HepG2 (cell line): Measurements from ENCODE around the gene LCN2. TPM values are rescaled to one million over a fixed set of nuclear protein-coding genes. Genes with fewer than 3 reads are reported as not detected.

Source experiments
- ATAC-seq: fragments of 200-7000 bp; cut with Tn5 transposase; 3 replicates; pipeline ENCODE4 v1.9.1; 2020; ENCODE audit warnings: mild to moderate bottlenecking, moderate library complexity
- BruUV-seq: library from RNA; stranded (reverse); fragments of 400-500 nt; replicated peaks from 2 replicates; lab custom pipeline; 2021; lab: Mats Ljungman, UMichigan
- CTCF ChIA-PET: fragments of 300-600 bp; formaldehyde crosslinking; extraction: SDS; loops from one replicate; lab custom pipeline; 2021; ENCODE audit warnings: low total read pairs, inconsistent platforms, low intra/inter-chr PET ratio; lab: Yijun Ruan, JAX
- POLR2A ChIA-PET: fragments of 350-600 bp; sonication (Branson Sonifier 250); formaldehyde crosslinking; loops from one replicate; lab custom pipeline; 2020; ENCODE audit warnings: antibody characterized with exemption, inconsistent platforms; lab: Yijun Ruan, JAX
- DNase-seq: peaks from one replicate; pipeline ENCODE4 v3.0.0-alpha.2; 2015; ENCODE audit warnings: low spot score
- FAIRE-seq: peaks from 3 replicates; lab custom pipeline; 2011; peaks lifted over from hg19 to GRCh38; lab: Jason Lieb, UNC
- H2AFZ ChIP-seq: one replicate; pipeline ENCODE4 v1.6.1; 2011; ENCODE audit warnings: low read length, inconsistent platforms
- H3K27ac ChIP-seq: fragments of 300-600 bp; 3 replicates; pipeline ENCODE4 v1.8.0; 2011; ENCODE audit warnings: mixed run types, mild to moderate bottlenecking, mixed read lengths, low read length, inconsistent platforms; ENCODE audit not compliant: insufficient read depth; ENCODE audit errors: extremely low read length
- H3K27me3 ChIP-seq, 2 experiments: fragments of 200-600 bp in 1 of 2; 2 replicates in 1 of 2; 3 replicates in 1 of 2; pipeline versions ENCODE4 v1.6.0 to v1.8.0; 2011; ENCODE audit warnings: low read length in 2 of 2, mild to moderate bottlenecking in 2 of 2, moderate library complexity in 2 of 2, inconsistent platforms in 1 of 2; ENCODE audit not compliant: insufficient read depth in 2 of 2, control insufficient read depth in 1 of 2
- H3K36me3 ChIP-seq, 2 experiments: fragments of 200-600 bp in 1 of 2; replicated peaks in 1 of 2; 2 replicates in 1 of 2; 3 replicates in 1 of 2; pipeline versions ENCODE4 v1.5.1 to v1.8.0; 2011; ENCODE audit warnings: low read length in 2 of 2, inconsistent platforms in 1 of 2; ENCODE audit not compliant: insufficient read depth in 2 of 2, control insufficient read depth in 1 of 2
- H3K4me1 ChIP-seq: 2 replicates; pipeline ENCODE4 v1.5.1; 2012; ENCODE audit warnings: low read length, inconsistent platforms; ENCODE audit not compliant: insufficient read depth
- H3K4me2 ChIP-seq: 2 replicates; pipeline ENCODE4 v1.6.0; 2011; ENCODE audit warnings: low read depth, low read length, inconsistent platforms
- H3K4me3 ChIP-seq, 3 experiments: fragments of 200-600 bp in 1 of 3; sonication (generic), shearing (Covaris generic) in 1 of 3; replicated peaks in 1 of 3; 2 replicates each; pipeline ENCODE4 v1.5.1; 2011 to 2016; ENCODE audit warnings: low read length in 3 of 3, inconsistent platforms in 2 of 3, low read depth in 2 of 3, mild to moderate bottlenecking in 2 of 3, control low read depth in 1 of 3, mixed read lengths in 1 of 3; ENCODE audit not compliant: insufficient read depth in 1 of 3
- H3K79me2 ChIP-seq: one replicate; pipeline ENCODE4 v1.6.1; 2011; ENCODE audit warnings: low read length, inconsistent platforms; ENCODE audit not compliant: insufficient read depth
- H3K9ac ChIP-seq: 2 replicates; pipeline ENCODE4 v1.6.0; 2011; ENCODE audit warnings: mild to moderate bottlenecking, low read depth, low read length, inconsistent platforms; ENCODE audit not compliant: insufficient read depth
- H3K9me3 ChIP-seq: 2 replicates; pipeline ENCODE4 v1.5.1; 2012; ENCODE audit warnings: mild to moderate bottlenecking, low read length
- H4K20me1 ChIP-seq: 2 replicates; pipeline ENCODE4 v1.6.0; 2011; ENCODE audit warnings: inconsistent platforms, mild to moderate bottlenecking, low read length, moderate library complexity; ENCODE audit not compliant: insufficient read depth
- ATF6 ChIP-seq: sonication (generic); formaldehyde crosslinking; conservative IDR thresholded peaks from 2 replicates; pipeline ENCODE4 v1.4.0; 2020; ENCODE audit warnings: missing genetic modification reagents
- NCOA2 ChIP-seq: sonication (generic); formaldehyde crosslinking; IDR thresholded peaks from 2 replicates; pipeline ENCODE4 v1.8.0; 2022; ENCODE audit warnings: inconsistent platforms
- NFKBIZ ChIP-seq: IDR thresholded peaks from 2 replicates; pipeline ENCODE4 v1.6.1; 2018; ENCODE audit warnings: missing genetic modification reagents, missing compliant biosample characterization
- PAF1 ChIP-seq: IDR thresholded peaks from 2 replicates; pipeline ENCODE4 v1.6.1; 2016; ENCODE audit warnings: missing genetic modification reagents, missing compliant biosample characterization
- SAP130 ChIP-seq: IDR thresholded peaks from 2 replicates; pipeline ENCODE4 v1.6.1; 2016; ENCODE audit warnings: low read depth
- ZBTB33 ChIP-seq: sonication (generic); formaldehyde crosslinking; IDR thresholded peaks from 2 replicates; pipeline ENCODE4 v1.4.0; 2020; ENCODE audit warnings: missing genetic modification reagents
- ZBTB39 ChIP-seq: sonication (generic); formaldehyde crosslinking; IDR thresholded peaks from 2 replicates; pipeline ENCODE4 v1.5.0; 2020; ENCODE audit warnings: missing genetic modification reagents
- ZNF598 ChIP-seq: sonication (generic); formaldehyde crosslinking; IDR thresholded peaks from 2 replicates; pipeline ENCODE4 v1.5.1; 2020; ENCODE audit warnings: mild to moderate bottlenecking, missing genetic modification reagents, borderline replicate concordance
- WGBS: methylation state at CpG from one replicate; pipeline ENCODE4 v1.1.6; 2017; ENCODE audit warnings: low lambda C conversion rate; 5-methylcytosine and 5-hydroxymethylcytosine counted together
- in situ Hi-C: cut with HindIII; loops from 2 replicates; pipeline ENCODE4 v1.10.0; 2017; ENCODE audit warnings: low pct_unique_long_range_greater_than_20kb; ENCODE audit not compliant: extremely low pct_ligation_motif_present
- intact Hi-C: fragments of 100-400 bp; cut with micrococcal nuclease; formaldehyde crosslinking; loops from one replicate; pipeline ENCODE4 v1.10.0; 2022; ENCODE audit not compliant: unreplicated experiment
- polyA plus RNA-seq, 8 experiments: library from polyadenylated mRNA; depleted of rRNA in 3 of 8; stranded (reverse) in 7 of 8; unstranded in 1 of 8; fragments of >200 nt; fragmentation: Illumina TruSeq in 4 of 8; extraction: Trizol in 4 of 8; gene quantifications; 2 replicates each; pipeline versions ENCODE4 v1.2.1 to v1.2.3, GENCODE V29; 2011 to 2016; ENCODE audit warnings: low read depth in 4 of 8, missing spikeins in 1 of 8, mixed read lengths in 1 of 8; ENCODE audit not compliant: insufficient read depth in 1 of 8
- total RNA-seq, 5 experiments: library from RNA; depleted of rRNA; stranded (reverse); fragments of >200 nt; fragmentation: Illumina TruSeq; extraction: Trizol; gene quantifications; 2 replicates each; pipeline ENCODE4 v1.2.3, GENCODE V29; 2016; ENCODE audit warnings: low read depth in 1 of 5
- TF ChIP-seq, protein P1 (sequence below): sonication (generic); formaldehyde crosslinking; IDR thresholded peaks from 2 replicates; pipeline ENCODE4 v1.5.1; 2020; ENCODE audit warnings: mild to moderate bottlenecking, missing genetic modification reagents

Gene LCN2
- total and polyA plus RNA-seq, 2 of the 13 experiments (the other 11 are each of a cell fraction or from before 2014, with no cell fraction given): 0.38 to 1.4 TPM

DNA sequence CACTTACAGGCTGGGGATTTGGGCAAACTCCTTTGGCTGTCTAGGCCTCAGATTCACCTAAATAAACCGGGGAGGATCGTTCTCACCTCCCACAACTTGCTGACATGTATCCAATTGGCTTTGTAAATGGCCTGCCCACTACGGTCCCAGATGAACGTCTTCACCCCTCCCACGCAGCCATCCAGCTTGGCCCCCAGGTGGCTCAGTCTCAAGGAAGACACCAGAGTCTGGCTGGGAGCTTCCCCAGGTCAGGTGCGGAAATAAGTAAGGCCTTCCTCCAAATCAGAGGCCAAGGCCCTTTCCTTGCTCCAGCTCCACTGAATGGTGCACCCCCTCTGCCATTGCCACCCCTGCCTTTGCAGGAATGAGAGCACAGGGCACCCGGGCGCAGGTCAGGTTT lies 30.7 kb downstream of the LCN2 start:
- in situ Hi-C loops (no loop called here), intact Hi-C loops (no loop called here)
- Histone ChIP-seq H3K4me2 (no peak overlapping the region), H3K4me3 (no peak overlapping the region), H2AFZ (no peak overlapping the region), H3K36me3 (peaks cover 26 to 56% of the 10 kb centered on the region in 2 experiments; a peak in 4 of 5 replicates), H3K4me1 (no peaks in the 10 kb centered on the region), H4K20me1 (no peaks in the 10 kb centered on the region), H3K27me3 (no peaks in the 10 kb centered on the region), H3K79me2 (no peaks in the 10 kb centered on the region), H3K9me3 (no peaks in the 10 kb centered on the region), H3K9ac (no peak overlapping the region), H3K27ac (no peak overlapping the region)
- ATAC-seq (no peak), DNase-seq (no peak), FAIRE-seq (no peak)
- 98% methylated on average over 8 of the region's 8 CpGs for WGBS
- POLR2A ChIA-PET: no interaction called here
- no TSS peak for BruUV-seq
- TF ChIP-seq ZBTB39 (no peak), ATF6 (CRISPR knock-in tag) (no peak), PAF1 (CRISPR knock-in tag) (no peak), ZBTB33 (CRISPR knock-in tag) (no peak), ZNF598 (CRISPR knock-in tag) (no peak), NFKBIZ (no peak), NCOA2 (CRISPR knock-in tag) (no peak), SAP130 (CRISPR knock-in tag) (no peak)
- TF ChIP-seq, protein P1, sequence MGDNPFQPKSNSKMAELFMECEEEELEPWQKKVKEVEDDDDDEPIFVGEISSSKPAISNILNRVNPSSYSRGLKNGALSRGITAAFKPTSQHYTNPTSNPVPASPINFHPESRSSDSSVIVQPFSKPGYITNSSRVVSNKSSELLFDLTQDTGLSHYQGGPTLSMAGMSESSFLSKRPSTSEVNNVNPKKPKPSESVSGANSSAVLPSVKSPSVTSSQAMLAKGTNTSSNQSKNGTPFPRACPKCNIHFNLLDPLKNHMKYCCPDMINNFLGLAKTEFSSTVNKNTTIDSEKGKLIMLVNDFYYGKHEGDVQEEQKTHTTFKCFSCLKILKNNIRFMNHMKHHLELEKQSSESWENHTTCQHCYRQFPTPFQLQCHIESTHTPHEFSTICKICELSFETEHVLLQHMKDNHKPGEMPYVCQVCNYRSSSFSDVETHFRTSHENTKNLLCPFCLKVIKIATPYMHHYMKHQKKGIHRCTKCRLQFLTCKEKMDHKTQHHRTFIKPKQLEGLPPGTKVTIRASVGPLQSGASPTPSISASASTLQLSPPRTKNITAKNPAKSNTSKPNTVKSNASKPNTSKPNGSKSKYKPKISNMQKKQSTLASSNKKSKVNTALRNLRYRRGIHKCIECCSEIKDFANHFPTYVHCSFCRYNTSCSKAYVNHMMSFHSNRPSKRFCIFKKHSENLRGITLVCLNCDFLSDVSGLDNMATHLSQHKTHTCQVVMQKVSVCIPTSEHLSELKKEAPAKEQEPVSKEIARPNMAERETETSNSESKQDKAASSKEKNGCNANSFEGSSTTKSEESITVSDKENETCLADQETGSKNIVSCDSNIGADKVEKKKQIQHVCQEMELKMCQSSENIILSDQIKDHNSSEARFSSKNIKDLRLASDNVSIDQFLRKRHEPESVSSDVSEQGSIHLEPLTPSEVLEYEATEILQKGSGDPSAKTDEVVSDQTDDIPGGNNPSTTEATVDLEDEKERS: no peak
- CTCF ChIA-PET: no interaction called here
